Stimulated activated CD4-positive, alpha-beta T cell treated with anti-CD3 and anti-CD28 coated beads, Interleukin-2, amount 100 ng/mL, for 48 hours (primary cell): ENCODE results near the gene RTN4R.

Experiments used
- DNase-seq, 2 donors: peaks; one replicate each; pipeline ENCODE4 v3.0.0-alpha.2; 2020

RTN4R gene

DNA sequence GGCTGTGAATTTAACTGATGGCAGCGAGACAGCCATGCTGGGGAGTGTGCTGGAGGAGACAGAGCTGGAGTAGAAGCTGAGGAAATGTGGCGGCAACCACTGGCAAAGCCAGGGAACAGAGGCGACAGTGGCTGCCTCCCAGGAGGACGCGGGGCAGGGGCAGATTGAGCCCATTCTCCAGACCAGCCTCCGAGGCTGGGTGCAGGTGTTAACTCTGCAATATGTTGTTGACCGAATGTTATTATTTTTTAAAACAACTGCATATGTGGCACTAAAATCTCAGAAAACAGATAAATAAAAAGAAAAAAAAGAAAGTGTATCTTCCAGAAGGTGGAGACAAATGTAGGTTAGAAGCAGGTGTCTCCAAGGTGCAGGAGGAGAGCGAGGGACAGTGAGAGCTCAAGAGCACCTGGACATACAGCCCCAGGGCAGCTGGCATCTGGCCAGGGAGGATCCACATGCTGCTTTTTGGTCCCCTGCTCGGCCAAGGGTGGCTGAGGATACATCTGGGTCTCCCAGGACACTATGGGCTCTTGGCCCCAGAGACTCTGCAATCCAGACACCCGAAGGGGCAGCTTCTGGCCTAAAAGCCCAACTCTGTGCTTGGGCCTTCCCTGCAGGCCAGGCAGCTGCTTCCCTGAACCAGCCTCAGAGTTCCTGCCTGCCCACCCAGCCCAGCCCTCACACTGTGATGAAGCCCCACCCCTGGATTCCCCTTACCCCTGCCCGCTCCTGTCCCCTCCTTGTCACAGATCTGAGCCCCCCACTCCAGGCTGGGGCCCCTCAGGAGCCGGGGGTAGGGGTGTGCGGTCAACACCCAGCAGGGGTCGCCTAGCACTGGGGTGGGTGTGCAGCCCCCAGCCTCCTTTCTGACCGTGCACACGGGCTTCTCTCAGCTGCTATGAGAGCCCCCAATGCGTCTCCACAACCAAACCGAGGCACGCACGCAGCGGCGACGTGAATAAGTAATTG is 12.9 kb downstream of the RTN4R start:
- no peak for DNase-seq

DNA sequence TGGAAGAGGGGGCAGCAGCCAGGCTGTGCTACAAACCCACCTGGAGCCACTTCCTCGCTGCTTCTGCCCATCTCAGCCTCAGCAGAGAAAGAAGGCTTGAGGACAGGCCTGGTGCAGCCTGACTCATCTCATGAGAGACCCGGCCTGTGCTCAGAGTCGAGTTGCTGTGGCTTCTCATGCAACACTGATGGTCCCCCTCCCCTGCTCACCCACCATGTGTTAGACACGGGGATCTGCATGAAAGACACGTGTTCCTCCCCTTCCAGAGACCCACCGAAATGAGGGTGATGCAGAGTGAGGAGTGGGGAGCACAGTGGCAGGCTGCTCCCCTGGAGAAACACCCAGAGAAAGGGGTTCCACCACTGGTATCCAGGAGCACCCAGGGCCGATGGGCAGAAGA is 15.0 kb downstream of the RTN4R start:
- DNase-seq = no peak

DNA sequence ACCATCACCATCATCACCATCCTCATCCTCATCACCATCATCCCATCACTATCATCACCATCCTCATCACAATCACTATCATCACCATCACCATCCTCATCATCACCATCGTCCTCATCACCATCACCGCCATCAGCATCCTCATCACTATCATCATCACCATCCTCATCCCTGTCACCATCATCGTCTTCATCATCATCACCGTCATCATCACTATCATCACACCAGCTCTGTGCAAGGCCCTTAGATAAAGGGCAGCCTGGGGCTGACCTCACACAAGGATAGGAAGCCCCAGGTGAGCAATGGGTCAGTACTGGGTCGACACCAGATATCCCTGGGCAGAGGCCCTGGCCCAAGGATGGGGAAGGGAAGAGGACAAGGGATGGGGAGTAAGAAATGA is 16.1 kb downstream of the RTN4R start:
- no peak for DNase-seq

DNA sequence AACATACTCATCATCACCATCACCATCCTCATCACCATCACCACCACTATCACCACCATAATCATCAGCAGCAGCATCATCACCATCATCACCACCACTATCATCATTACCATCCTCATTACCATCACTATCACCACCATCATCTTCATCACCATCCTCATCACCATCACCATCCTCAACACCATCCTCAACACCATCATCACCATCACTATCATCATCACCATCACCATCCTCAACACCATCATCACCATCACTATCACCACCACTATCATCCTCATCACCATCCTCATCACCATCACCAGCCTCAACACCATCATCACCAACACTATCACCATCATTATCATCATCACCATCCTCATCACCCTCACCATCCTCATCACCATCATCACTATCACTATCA is 16.6 kb downstream of the RTN4R start:
- DNase-seq = no peak

GRCh38 chr22:20249797-20250354 is 18.2 kb downstream of the RTN4R start:
- no peak for DNase-seq

GRCh38 chr22:20248461-20248978 is 19.6 kb downstream of the RTN4R start:
- no peak for DNase-seq

DNA sequence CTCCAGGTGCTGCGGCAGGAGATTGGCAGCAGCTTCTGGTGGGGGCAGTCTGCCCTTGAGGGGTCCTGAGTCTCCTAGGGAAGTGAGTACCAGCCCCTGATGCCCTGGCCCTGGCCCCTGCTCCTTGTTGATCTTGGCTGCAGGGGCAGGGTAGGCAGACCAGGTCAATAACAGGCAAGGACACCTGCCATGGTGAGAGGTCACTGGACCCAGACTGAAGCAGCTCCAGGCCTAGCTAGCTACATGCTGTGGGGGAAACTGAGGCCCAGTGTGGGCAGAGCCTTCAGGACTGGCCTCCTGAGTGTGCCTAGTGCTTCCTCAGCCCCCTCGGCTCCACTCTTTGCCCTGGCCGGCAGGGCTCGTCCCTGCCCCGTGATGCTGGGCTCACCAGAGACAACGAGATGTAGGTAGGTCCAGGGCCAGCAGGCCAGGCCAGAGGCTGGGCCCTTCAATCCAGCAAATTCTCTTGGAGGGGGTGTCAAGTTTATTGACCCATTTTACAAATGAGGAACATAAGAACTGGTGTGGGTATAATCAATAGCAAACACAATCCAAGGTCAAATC is 20.4 kb downstream of the RTN4R start:
- no peak for DNase-seq

DNA sequence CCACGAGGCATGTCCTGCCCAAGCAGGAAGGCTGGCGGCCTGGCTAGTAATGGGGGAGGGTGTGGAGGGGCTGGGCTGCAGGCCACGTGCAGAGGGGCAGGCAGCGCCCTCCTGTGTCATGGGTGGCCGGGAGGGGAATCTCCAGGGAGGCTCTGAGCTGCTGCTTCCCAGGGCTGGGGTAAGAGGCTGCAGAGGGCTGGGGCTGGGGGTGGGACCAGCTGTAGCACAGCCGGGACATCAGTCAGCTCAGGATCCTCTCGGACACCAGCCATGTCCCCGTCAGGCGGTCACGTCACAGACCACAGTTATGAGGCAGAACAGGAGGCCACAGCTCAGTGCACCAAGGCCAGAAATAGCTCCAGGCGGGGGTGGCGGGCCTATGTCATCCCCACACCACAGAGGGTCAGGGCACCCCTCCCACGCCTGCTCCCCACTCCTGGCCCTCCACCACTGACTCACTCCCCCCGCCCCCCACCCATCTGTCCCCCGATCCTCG is 21.1 kb downstream of the RTN4R start:
- DNase-seq = no peak

- no peak for DNase-seq
Observed at GRCh38 chr22:20246368-20247009, 21.6 kb downstream of the RTN4R start.

DNA sequence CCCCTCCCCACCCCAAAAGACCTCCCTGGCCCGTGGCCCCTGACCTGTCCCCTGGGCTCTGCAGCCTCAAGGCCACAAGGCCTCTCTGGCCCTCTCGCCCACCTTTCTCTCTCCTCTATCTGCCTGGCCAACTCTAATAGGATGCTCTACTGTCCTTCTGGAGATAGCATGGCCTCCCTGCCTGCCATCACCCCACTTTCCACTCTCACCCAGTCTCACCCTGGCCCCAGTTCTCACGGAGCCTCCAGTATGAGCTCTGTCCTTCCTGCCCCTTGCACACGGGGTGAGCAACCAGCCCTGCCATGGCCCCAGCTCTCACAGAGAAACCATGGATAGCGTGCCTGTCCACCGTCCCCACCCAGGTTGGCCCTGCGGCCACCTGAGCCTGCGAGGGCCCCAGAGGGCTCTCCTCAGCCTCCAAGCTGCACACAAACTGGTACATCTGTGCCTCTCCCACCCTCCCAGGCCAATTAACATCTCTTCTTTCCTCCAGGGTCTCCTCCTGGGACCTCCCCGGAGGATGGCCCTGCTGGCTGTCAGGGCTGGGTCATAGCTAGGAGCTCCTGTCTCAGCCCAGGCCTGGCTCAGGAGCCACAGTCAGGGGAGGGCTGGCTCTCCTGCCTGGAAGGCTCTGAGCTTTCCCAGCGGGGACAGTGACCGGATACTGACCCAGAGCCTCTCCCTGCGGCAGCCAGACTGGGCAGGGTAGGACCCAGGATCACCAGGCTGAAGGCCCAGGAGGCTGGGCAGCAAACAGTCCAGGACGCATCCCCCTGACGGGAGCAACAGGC is 22.3 kb downstream of the RTN4R start:
- no peak for DNase-seq

DNA sequence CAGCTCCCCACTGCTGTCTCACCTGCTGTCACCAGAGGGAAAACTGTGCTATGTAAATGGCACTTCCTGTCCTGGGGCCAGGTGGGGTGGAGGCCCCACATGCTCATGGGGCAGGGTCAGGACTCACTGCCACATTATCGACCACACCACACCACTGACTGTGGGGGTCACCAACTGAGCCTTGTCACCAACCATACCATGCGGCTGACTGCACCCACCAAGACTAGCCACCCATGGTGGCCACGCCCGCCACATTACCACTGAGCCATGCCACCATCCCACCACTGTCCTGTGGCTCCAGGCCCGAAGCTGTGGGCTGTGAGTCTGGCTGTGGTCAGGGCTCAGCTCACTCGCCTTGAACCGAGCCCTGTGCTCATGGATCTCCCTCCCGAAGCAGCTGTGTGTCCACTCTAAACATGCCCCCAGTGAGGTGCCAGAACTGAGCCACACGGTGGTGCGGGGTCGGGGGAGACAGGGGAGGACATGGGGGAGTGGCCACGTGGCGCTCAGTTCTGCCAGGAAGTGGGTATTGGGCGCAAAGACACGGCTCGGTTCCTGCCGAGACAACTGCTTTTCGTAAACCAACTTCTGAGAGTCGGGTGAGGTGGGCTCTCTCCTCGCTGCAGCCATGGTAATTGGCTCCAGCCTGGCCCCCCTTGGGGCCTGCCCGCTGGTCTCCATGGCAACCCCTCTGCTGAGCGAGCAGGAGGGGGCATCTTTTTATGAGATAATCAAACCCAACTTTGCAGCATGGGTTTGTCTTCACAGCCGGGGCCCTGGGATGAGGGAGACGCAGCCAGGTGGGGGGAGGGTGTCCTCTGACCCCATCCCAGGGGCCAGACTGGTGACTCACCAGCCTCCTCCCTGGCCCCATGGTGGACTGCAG is 23.2 kb downstream of the RTN4R start:
- DNase-seq = no peak

DNA sequence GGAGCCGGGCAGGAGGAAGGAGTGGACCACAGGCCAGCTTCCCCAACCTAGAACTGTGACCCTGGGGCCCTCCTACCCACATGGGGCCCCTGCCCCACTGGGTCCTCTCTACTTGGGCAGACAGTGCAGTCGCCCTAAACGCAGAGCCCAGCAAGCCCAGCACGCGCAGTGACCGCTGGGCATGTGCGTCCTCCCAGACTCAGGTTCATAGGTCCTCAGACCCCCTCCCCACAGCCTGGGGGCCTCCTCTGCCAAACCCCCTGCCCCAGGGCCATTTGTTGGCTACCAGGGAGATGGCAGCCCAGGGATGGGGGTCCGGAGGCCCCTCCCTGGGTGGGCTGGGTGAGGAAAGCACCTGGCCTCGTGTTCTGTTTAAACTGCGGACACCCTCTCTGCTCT is 23.9 kb downstream of the RTN4R start:
- DNase-seq = no peak

DNA sequence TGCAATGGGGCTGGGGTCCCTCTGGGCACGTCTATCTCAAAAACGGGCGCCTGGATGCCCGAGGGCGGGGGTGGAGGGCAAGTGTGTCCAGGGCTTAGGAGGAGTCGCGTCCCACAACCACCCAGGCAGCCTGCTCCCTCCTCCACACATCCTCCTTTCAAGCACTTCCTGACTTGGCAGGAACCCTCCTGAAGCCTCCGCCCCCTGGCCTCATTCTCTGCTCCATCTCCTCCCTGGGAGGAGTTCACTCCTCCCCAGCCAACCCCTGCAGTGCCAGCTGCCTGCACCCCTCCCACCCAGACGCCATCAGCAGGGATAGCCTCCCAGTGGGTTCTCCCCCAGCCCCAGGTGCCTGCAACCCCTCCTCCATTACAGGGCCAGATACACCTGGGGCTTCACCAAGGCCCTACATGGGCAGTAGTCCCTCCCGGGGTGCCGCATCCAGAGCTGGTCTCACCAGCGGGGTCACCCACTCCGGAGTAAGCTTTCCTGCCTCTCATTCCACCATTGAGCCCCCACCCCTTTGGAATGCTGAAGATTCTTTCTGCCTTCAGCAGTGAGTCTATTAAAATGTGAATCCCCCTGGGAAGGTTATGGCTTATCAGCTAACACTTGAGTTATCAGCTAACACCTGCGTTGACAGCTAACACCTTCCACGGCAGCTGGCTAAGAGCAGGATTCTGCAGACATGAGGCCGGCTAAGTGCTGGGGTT is 24.4 kb downstream of the RTN4R start:
- DNase-seq = peak in 1 of 2 donors; percentile 41

- no peak for DNase-seq
Observed at GRCh38 chr22:20243176-20243536, 25.0 kb downstream of the RTN4R start.

DNA sequence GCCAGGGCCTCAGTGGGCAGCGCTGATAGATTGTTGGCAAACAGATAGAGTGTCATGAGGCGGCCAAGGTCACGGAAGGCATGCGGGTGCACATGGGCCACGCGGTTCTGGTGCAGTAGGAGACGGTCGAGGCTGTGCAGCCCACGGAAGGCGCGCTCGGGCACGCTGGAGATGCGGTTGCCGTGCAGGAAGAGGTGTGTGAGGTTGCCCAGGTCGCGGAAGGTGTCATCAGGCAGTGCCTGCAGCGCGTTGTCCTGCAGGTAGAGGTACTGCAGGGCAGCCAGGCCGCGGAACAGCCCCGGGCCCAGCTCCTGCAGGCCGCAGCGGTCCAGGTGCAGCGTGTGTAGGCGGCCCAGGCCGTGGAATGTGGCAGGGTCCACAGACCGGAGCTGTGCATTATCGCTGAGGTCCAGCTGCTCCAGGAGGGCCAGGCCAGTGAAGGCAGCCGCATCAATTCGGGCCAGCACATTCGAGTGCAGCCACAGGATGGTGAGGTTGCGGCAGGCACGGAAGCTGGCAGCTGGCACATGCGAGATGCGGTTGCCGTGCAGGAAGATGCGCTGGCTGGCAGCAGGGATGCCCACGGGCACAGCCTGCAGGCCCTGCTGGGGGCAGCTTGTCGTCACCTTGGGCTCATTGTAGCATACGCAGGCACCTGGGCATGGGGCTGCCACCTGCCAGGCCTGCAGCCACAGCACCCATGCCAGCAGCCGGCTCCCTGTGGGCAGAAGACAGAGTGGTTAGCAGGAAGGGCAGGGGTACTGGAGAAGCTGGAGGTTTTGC is 25.5 kb downstream of the RTN4R start:
- DNase-seq = no peak

DNA sequence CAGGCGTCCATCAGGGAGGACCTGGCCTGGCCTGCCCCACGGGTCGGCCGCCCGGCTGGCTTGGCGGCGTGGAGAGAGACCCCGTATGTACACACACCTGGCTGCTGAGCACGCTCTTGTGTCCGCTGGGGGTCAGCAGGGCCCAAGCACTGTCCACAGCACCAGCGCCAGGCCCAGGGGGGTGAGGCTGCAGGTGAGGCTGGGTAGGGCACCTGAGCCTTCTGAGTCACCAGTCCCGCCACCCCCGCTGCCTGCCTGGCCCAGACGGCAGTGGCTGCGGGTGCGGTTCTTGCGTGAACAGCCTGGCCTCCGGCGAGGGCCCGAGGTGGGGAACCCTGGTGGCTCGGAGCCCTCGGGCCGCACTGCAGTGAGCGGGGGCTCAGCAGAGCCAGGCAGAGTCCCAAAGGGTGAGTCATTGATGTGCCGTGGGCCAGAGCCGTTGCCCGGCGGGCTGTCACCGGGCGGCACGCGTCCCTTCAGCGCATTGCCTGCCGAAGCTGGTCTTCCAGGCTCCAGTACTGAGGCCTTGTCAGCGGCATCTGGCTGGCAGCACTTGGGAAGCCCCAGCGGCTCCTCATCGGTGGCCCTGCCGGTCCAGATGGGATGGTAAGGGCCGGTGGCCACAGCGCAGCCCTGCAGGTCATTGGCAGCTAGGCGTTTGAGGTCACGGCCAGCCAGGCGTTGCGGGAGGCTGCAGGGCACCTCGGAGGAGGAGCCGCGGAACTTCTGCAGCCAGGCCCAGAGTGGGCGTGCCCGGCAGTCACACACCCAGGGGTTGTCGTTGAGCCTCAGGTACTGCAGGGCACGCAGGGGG is 26.3 kb downstream of the RTN4R start:
- DNase-seq = no peak

- DNase-seq = no peak
Observed at GRCh38 chr22:20240900-20241299, 27.2 kb downstream of the RTN4R start.

DNA sequence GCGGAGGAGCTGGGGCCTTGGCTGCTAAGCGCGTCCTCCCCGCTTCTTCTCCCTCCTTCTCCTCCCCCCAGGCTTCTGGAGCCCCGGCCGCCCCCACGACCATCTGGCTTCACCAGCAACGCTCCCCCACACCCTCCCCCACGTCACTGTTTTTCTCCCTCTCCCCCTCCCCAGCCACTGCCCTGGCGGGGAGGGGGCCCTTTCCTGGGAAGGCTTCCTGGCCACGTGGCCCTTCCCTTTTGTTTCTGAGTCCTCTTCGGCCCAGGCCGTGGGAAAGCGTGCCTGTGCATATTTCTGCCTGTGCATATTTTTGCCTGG is 27.7 kb downstream of the RTN4R start:
- DNase-seq = no peak
